ENCODE results near the gene FGFR1OP2.

GRCh38 chr12:27006797-27007467, 68.7 kb downstream of the FGFR1OP2 start:
- TF ChIP-seq, protein P1, sequence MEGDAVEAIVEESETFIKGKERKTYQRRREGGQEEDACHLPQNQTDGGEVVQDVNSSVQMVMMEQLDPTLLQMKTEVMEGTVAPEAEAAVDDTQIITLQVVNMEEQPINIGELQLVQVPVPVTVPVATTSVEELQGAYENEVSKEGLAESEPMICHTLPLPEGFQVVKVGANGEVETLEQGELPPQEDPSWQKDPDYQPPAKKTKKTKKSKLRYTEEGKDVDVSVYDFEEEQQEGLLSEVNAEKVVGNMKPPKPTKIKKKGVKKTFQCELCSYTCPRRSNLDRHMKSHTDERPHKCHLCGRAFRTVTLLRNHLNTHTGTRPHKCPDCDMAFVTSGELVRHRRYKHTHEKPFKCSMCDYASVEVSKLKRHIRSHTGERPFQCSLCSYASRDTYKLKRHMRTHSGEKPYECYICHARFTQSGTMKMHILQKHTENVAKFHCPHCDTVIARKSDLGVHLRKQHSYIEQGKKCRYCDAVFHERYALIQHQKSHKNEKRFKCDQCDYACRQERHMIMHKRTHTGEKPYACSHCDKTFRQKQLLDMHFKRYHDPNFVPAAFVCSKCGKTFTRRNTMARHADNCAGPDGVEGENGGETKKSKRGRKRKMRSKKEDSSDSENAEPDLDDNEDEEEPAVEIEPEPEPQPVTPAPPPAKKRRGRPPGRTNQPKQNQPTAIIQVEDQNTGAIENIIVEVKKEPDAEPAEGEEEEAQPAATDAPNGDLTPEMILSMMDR (conservative IDR thresholded peaks at IDR 0.05) = no peak
- no peak for TF ChIP-seq EZH2 (IDR thresholded peaks at IDR 0.05; ENCODE audit: low read depth)

All from PC-9 (cell line).